ENCODE measurements around the gene ANKIB1.

DNA sequence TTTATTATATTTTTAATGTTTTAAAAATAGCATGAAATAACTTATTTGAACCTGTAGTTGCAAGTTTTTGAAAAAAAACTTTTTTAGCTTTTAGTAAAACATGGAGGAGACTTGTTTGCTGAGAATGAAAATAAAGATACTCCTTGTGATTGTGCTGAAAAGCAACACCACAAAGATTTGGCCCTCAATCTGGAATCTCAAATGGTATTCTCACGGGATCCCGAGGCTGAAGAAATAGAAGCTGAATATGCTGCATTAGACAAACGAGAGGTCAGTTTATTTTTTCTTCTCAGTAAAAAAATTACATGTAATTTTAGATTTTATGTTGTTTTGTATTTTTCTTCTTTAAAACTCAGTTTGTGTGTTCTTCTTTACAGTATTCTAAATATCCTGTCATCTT, 73.5 kb downstream of the ANKIB1 start:
- TF ChIP-seq EZH2 (IDR thresholded peaks at IDR 0.05; ENCODE audit: borderline replicate concordance, low read depth, low read length, severe bottlenecking) (no peak), CTCF (IDR thresholded peaks at IDR 0.05; ENCODE audit: borderline replicate concordance, extremely low read depth, low read length, poor library complexity, severe bottlenecking) (no peak)
